ENCODE measurements around the gene SH3BP5. TPM values are rescaled to one million over a fixed set of nuclear protein-coding genes. Genes with fewer than 3 reads are reported as not detected.

SH3BP5 gene
- total RNA-seq, 1 experiment from 2014 or later, result 13.9 TPM

- TF ChIP-seq CTCF (IDR thresholded peaks at IDR 0.05 in 2 of 3, conservative IDR thresholded peaks at IDR 0.05 in 1 of 3; ENCODE audit: borderline replicate concordance in 1 of 3, insufficient read depth in 1 of 3, low read depth in 2 of 3, low read length in 2 of 3) (no peak), CBX3 (IDR thresholded peaks at IDR 0.05; ENCODE audit: low read depth) (no peak), REST (IDR thresholded peaks at IDR 0.05; ENCODE audit: low read depth) (no peak), ELF1 (IDR thresholded peaks at IDR 0.05; ENCODE audit: borderline replicate concordance, low read depth) (no peak)
These were observed 56.2 kb downstream of the SH3BP5 start (continued) for GRCh38 chr3:15276028-15276724.

GRCh38 chr3:15273227-15273626 lies 59.2 kb downstream of the SH3BP5 start:
- no peak overlapping the region for H3K4me3 ChIP-seq (replicated peaks in 1 of 2; ENCODE audit: low read depth in 1 of 2, low read length in 2 of 2)
- RAD21 ChIA-PET (ENCODE audit: low non-redundant PET in 1 of 2, low total read pairs in 2 of 2, uncharacterized antibody in 2 of 2, unreplicated experiment in 2 of 2), result no interaction called here
- H3K9ac ChIP-seq (ENCODE audit: low read length), result no peak overlapping the region
- H3K79me2 ChIP-seq (ENCODE audit: insufficient read depth, low read length), result peaks cover 5% of the 10 kb centered on the region; the same call in 1 of the 2 replicates
- no peak overlapping the region for H3K4me2 ChIP-seq (ENCODE audit: low read length)
- BruUV-seq (replicated peaks), result no TSS peak
- intact Hi-C loops (cut with micrococcal nuclease), result no loop called here
- POLR2A ChIA-PET, result no interaction called here
- H3K36me3 ChIP-seq (ENCODE audit: control insufficient read depth in 1 of 2, insufficient read depth in 2 of 2, low read length in 2 of 2), result no peaks in the 10 kb centered on the region
- no peaks in the 10 kb centered on the region for H3K27me3 ChIP-seq (ENCODE audit: insufficient read depth, low read length)
- no peaks in the 10 kb centered on the region for H4K20me1 ChIP-seq (ENCODE audit: insufficient read depth)
- no peaks in the 10 kb centered on the region for H3K9me3 ChIP-seq (ENCODE audit: control insufficient read depth in 1 of 2, insufficient read depth in 1 of 2, low read depth in 1 of 2, low read length in 2 of 2)
- H2AFZ ChIP-seq (ENCODE audit: low read depth, low read length, poor library complexity, severe bottlenecking), result no peak overlapping the region
- DNase-seq (ENCODE audit: low read depth, low spot score) (no peak), ATAC-seq (no peak)
- H3K4me1 ChIP-seq (ENCODE audit: control insufficient read depth in 1 of 2, insufficient read depth in 2 of 2, low read length in 2 of 2), result peaks cover 13 to 24% of the 10 kb centered on the region in 2 experiments
- CTCF ChIA-PET, result no interaction called here
- TF ChIP-seq POLR2A (IDR thresholded peaks at IDR 0.05; ENCODE audit: borderline replicate concordance, extremely low read depth, insufficient read depth, insufficient read length), result no peak
- no peak for TF ChIP-seq TCF7L2 (IDR thresholded peaks at IDR 0.05; ENCODE audit: borderline replicate concordance, extremely low read depth, insufficient read depth, insufficient read length)
- TF ChIP-seq FOSL1 (IDR thresholded peaks at IDR 0.05; ENCODE audit: low read depth), result no peak
- no peak for TF ChIP-seq YY1 (IDR thresholded peaks at IDR 0.05; ENCODE audit: extremely low read depth, insufficient replicate concordance, low read depth, low read length)
- no peak for TF ChIP-seq CEBPB (IDR thresholded peaks at IDR 0.05; ENCODE audit: low read depth)
- TF ChIP-seq SRF (IDR thresholded peaks at IDR 0.05; ENCODE audit: low read depth), result no peak
- no peak for TF ChIP-seq EZH2 (IDR thresholded peaks at IDR 0.05)
- no peak for TF ChIP-seq EZH2phosphoT487 (IDR thresholded peaks at IDR 0.05; ENCODE audit: borderline replicate concordance)
- no peak for TF ChIP-seq ZBTB33 (IDR thresholded peaks at IDR 0.05; ENCODE audit: extremely low read depth, insufficient replicate concordance, low read length)
- no peak for TF ChIP-seq ZFX (IDR thresholded peaks at IDR 0.05)
- no peak for TF ChIP-seq MAX (IDR thresholded peaks at IDR 0.05)
- H3K9me2 ChIP-seq (ENCODE audit: insufficient read depth), result no peaks in the 10 kb centered on the region
- H3K27ac ChIP-seq (ENCODE audit: low read depth, low read length), result no peak overlapping the region
